HEK293 (cell line): ENCODE data around the gene IL17C.

Experiments used
- CTCF ChIP-seq: fragments of 450-650 bp; formaldehyde crosslinking; IDR thresholded peaks from 2 replicates; pipeline ENCODE4 v1.5.1; 2016; ENCODE audit warnings: missing biosample characterization, missing genetic modification characterization
- GLIS1 ChIP-seq: fragments of 450-650 bp; formaldehyde crosslinking; IDR thresholded peaks from 2 replicates; pipeline ENCODE4 v1.5.1; 2016; ENCODE audit warnings: missing biosample characterization, missing genetic modification characterization
- KLF1 ChIP-seq: fragments of 450-650 bp; formaldehyde crosslinking; IDR thresholded peaks from 2 replicates; pipeline ENCODE4 v1.5.1; 2016; ENCODE audit warnings: missing biosample characterization, missing genetic modification characterization
- ZBTB48 ChIP-seq: fragments of 450-650 bp; formaldehyde crosslinking; IDR thresholded peaks from 2 replicates; pipeline ENCODE4 v1.5.1; 2016; ENCODE audit warnings: missing biosample characterization, missing genetic modification characterization
- ZNF24 ChIP-seq: fragments of 450-650 bp; formaldehyde crosslinking; IDR thresholded peaks from 2 replicates; pipeline ENCODE4 v1.5.1; 2016; ENCODE audit warnings: missing biosample characterization, missing genetic modification characterization
- ZNF654 ChIP-seq: fragments of 450-650 bp; formaldehyde crosslinking; IDR thresholded peaks from 2 replicates; pipeline ENCODE4 v1.5.1; 2016; ENCODE audit warnings: low read depth, missing biosample characterization, missing genetic modification characterization
- TF ChIP-seq, protein P1 (sequence below): fragments of 450-650 bp; formaldehyde crosslinking; IDR thresholded peaks from 2 replicates; pipeline ENCODE4 v1.5.1; 2016; ENCODE audit warnings: missing biosample characterization, missing genetic modification characterization
- TF ChIP-seq, protein P2 (sequence below): sonication (generic); formaldehyde crosslinking; IDR thresholded peaks from 2 replicates; pipeline ENCODE4 v1.8.1; 2022; ENCODE audit warnings: mild to moderate bottlenecking, moderate library complexity, missing genetic modification reagents
- TF ChIP-seq, protein P3 (sequence below): fragments of 450-650 bp; formaldehyde crosslinking; IDR thresholded peaks from 2 replicates; pipeline ENCODE4 v1.5.1; 2017; ENCODE audit warnings: missing biosample characterization, missing genetic modification characterization
- TF ChIP-seq, protein P4 (sequence below): fragments of 450-650 bp; formaldehyde crosslinking; IDR thresholded peaks from 2 replicates; pipeline ENCODE4 v1.5.1; 2017; ENCODE audit warnings: missing biosample characterization, missing genetic modification characterization

DNA sequence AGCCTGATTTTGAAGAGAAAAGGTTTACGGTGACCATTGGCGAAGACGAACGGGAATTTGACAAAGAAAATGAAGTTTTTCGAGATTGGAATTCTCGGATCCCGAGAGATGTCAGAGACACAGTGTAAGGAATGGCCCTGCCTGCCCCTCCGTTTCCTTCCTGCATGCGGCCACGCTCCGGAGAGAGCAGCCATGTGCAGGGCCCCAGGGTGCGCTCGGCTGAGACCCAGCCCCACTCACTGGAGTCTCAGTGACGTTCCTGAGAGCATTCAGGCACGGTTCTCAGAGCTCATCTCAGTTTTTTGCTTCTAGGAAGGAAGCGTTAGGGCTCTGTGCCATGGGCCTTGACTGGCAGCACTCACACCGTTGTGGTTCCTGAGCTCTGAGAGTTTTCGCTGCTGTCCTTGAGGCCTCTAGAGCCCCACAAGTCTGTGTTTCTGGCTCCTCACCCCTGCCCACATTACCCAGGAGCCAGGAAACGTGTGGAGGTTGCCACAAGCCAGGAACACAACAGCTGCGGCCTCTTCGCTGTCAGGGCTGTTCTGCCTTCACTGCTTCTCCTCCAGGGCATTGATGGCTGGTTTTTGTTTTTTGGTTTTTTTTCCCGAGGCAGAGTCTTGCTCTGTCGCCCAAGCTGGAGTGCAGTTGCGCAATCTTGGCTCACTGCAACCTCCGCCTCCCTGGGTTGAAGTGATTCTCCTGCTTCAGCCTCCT, 38.4 kb upstream of the IL17C start:
- TF ChIP-seq CTCF (tag by site-specific recombination) (no peak), KLF1 (tag by site-specific recombination) (no peak), ZBTB48 (tag by site-specific recombination) (no peak), ZNF24 (tag by site-specific recombination) (no peak), ZNF654 (tag by site-specific recombination) (no peak), GLIS1 (tag by site-specific recombination) (no peak)
- TF ChIP-seq, protein P1, sequence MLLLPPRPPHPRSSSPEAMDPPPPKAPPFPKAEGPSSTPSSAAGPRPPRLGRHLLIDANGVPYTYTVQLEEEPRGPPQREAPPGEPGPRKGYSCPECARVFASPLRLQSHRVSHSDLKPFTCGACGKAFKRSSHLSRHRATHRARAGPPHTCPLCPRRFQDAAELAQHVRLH (tag by site-specific recombination) = no peak
- TF ChIP-seq, protein P2, sequence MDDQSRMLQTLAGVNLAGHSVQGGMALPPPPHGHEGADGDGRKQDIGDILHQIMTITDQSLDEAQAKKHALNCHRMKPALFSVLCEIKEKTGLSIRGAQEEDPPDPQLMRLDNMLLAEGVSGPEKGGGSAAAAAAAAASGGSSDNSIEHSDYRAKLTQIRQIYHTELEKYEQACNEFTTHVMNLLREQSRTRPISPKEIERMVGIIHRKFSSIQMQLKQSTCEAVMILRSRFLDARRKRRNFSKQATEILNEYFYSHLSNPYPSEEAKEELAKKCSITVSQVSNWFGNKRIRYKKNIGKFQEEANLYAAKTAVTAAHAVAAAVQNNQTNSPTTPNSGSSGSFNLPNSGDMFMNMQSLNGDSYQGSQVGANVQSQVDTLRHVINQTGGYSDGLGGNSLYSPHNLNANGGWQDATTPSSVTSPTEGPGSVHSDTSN = no peak
- TF ChIP-seq, protein P3, sequence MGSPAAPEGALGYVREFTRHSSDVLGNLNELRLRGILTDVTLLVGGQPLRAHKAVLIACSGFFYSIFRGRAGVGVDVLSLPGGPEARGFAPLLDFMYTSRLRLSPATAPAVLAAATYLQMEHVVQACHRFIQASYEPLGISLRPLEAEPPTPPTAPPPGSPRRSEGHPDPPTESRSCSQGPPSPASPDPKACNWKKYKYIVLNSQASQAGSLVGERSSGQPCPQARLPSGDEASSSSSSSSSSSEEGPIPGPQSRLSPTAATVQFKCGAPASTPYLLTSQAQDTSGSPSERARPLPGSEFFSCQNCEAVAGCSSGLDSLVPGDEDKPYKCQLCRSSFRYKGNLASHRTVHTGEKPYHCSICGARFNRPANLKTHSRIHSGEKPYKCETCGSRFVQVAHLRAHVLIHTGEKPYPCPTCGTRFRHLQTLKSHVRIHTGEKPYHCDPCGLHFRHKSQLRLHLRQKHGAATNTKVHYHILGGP (tag by site-specific recombination) = no peak
- TF ChIP-seq, protein P4, sequence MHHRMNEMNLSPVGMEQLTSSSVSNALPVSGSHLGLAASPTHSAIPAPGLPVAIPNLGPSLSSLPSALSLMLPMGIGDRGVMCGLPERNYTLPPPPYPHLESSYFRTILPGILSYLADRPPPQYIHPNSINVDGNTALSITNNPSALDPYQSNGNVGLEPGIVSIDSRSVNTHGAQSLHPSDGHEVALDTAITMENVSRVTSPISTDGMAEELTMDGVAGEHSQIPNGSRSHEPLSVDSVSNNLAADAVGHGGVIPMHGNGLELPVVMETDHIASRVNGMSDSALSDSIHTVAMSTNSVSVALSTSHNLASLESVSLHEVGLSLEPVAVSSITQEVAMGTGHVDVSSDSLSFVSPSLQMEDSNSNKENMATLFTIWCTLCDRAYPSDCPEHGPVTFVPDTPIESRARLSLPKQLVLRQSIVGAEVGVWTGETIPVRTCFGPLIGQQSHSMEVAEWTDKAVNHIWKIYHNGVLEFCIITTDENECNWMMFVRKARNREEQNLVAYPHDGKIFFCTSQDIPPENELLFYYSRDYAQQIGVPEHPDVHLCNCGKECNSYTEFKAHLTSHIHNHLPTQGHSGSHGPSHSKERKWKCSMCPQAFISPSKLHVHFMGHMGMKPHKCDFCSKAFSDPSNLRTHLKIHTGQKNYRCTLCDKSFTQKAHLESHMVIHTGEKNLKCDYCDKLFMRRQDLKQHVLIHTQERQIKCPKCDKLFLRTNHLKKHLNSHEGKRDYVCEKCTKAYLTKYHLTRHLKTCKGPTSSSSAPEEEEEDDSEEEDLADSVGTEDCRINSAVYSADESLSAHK = no peak
